HepG2 (cell line): ENCODE data around the gene FGF14. TPM values are rescaled to one million over a fixed set of nuclear protein-coding genes. Genes with fewer than 3 reads are reported as not detected.

Experiments used
- ATAC-seq: fragments of 200-7000 bp; cut with Tn5 transposase; 3 replicates; pipeline ENCODE4 v1.9.1; 2020; ENCODE audit warnings: mild to moderate bottlenecking, moderate library complexity
- BruUV-seq: library from RNA; stranded (reverse); fragments of 400-500 nt; replicated peaks from 2 replicates; lab custom pipeline; 2021; lab: Mats Ljungman, UMichigan
- CTCF ChIA-PET: fragments of 300-600 bp; formaldehyde crosslinking; extraction: SDS; loops from one replicate; lab custom pipeline; 2021; ENCODE audit warnings: low total read pairs, inconsistent platforms, low intra/inter-chr PET ratio; lab: Yijun Ruan, JAX
- POLR2A ChIA-PET: fragments of 350-600 bp; sonication (Branson Sonifier 250); formaldehyde crosslinking; loops from one replicate; lab custom pipeline; 2020; ENCODE audit warnings: antibody characterized with exemption, inconsistent platforms; lab: Yijun Ruan, JAX
- DNase-seq: peaks from one replicate; pipeline ENCODE4 v3.0.0-alpha.2; 2015; ENCODE audit warnings: low spot score
- FAIRE-seq: peaks from 3 replicates; lab custom pipeline; 2011; peaks lifted over from hg19 to GRCh38; lab: Jason Lieb, UNC
- H2AFZ ChIP-seq: one replicate; pipeline ENCODE4 v1.6.1; 2011; ENCODE audit warnings: low read length, inconsistent platforms
- H3K27ac ChIP-seq: fragments of 300-600 bp; 3 replicates; pipeline ENCODE4 v1.8.0; 2011; ENCODE audit warnings: mixed run types, mild to moderate bottlenecking, mixed read lengths, low read length, inconsistent platforms; ENCODE audit not compliant: insufficient read depth; ENCODE audit errors: extremely low read length
- H3K27me3 ChIP-seq, 2 experiments: fragments of 200-600 bp in 1 of 2; 2 replicates in 1 of 2; 3 replicates in 1 of 2; pipeline versions ENCODE4 v1.6.0 to v1.8.0; 2011; ENCODE audit warnings: low read length in 2 of 2, mild to moderate bottlenecking in 2 of 2, moderate library complexity in 2 of 2, inconsistent platforms in 1 of 2; ENCODE audit not compliant: insufficient read depth in 2 of 2, control insufficient read depth in 1 of 2
- H3K36me3 ChIP-seq, 2 experiments: fragments of 200-600 bp in 1 of 2; replicated peaks in 1 of 2; 2 replicates in 1 of 2; 3 replicates in 1 of 2; pipeline versions ENCODE4 v1.5.1 to v1.8.0; 2011; ENCODE audit warnings: low read length in 2 of 2, inconsistent platforms in 1 of 2; ENCODE audit not compliant: insufficient read depth in 2 of 2, control insufficient read depth in 1 of 2
- H3K4me1 ChIP-seq: 2 replicates; pipeline ENCODE4 v1.5.1; 2012; ENCODE audit warnings: low read length, inconsistent platforms; ENCODE audit not compliant: insufficient read depth
- H3K4me2 ChIP-seq: 2 replicates; pipeline ENCODE4 v1.6.0; 2011; ENCODE audit warnings: low read depth, low read length, inconsistent platforms
- H3K4me3 ChIP-seq, 3 experiments: fragments of 200-600 bp in 1 of 3; sonication (generic), shearing (Covaris generic) in 1 of 3; replicated peaks in 1 of 3; 2 replicates each; pipeline ENCODE4 v1.5.1; 2011 to 2016; ENCODE audit warnings: low read length in 3 of 3, inconsistent platforms in 2 of 3, low read depth in 2 of 3, mild to moderate bottlenecking in 2 of 3, control low read depth in 1 of 3, mixed read lengths in 1 of 3; ENCODE audit not compliant: insufficient read depth in 1 of 3
- H3K79me2 ChIP-seq: one replicate; pipeline ENCODE4 v1.6.1; 2011; ENCODE audit warnings: low read length, inconsistent platforms; ENCODE audit not compliant: insufficient read depth
- H3K9ac ChIP-seq: 2 replicates; pipeline ENCODE4 v1.6.0; 2011; ENCODE audit warnings: mild to moderate bottlenecking, low read depth, low read length, inconsistent platforms; ENCODE audit not compliant: insufficient read depth
- H3K9me3 ChIP-seq: 2 replicates; pipeline ENCODE4 v1.5.1; 2012; ENCODE audit warnings: mild to moderate bottlenecking, low read length
- H4K20me1 ChIP-seq: 2 replicates; pipeline ENCODE4 v1.6.0; 2011; ENCODE audit warnings: inconsistent platforms, mild to moderate bottlenecking, low read length, moderate library complexity; ENCODE audit not compliant: insufficient read depth
- BORCS8-MEF2B ChIP-seq: sonication (generic); formaldehyde crosslinking; IDR thresholded peaks from 2 replicates; pipeline ENCODE4 v1.8.0; 2022; ENCODE audit warnings: mild to moderate bottlenecking, missing genetic modification reagents
- KLF16 ChIP-seq, 2 experiments: sonication (generic) in 1 of 2; formaldehyde crosslinking in 1 of 2; IDR thresholded peaks; 2 replicates each; pipeline versions ENCODE4 v1.6.1 to v1.8.0; 2016 to 2023; ENCODE audit warnings: missing genetic modification reagents in 2 of 2, missing compliant biosample characterization in 1 of 2
- MEF2D ChIP-seq: sonication (generic); formaldehyde crosslinking; IDR thresholded peaks from 2 replicates; pipeline ENCODE4 v1.5.1; 2020; ENCODE audit warnings: mild to moderate bottlenecking, missing genetic modification reagents
- ZNF337 ChIP-seq: sonication (generic); formaldehyde crosslinking; IDR thresholded peaks from 2 replicates; pipeline ENCODE4 v1.5.1; 2020; ENCODE audit warnings: missing genetic modification reagents, low read depth, mild to moderate bottlenecking, borderline replicate concordance
- ZNF572 ChIP-seq: sonication (generic); formaldehyde crosslinking; IDR thresholded peaks from 2 replicates; pipeline ENCODE4 v1.5.1; 2020; ENCODE audit warnings: mild to moderate bottlenecking, missing genetic modification reagents
- ZSCAN25 ChIP-seq: sonication (generic); formaldehyde crosslinking; IDR thresholded peaks from 2 replicates; pipeline ENCODE4 v1.8.0; 2022; ENCODE audit warnings: mild to moderate bottlenecking, missing genetic modification reagents
- in situ Hi-C: cut with HindIII; loops from 2 replicates; pipeline ENCODE4 v1.10.0; 2017; ENCODE audit warnings: low pct_unique_long_range_greater_than_20kb; ENCODE audit not compliant: extremely low pct_ligation_motif_present
- intact Hi-C: fragments of 100-400 bp; cut with micrococcal nuclease; formaldehyde crosslinking; loops from one replicate; pipeline ENCODE4 v1.10.0; 2022; ENCODE audit not compliant: unreplicated experiment
- polyA plus RNA-seq, 8 experiments: library from polyadenylated mRNA; depleted of rRNA in 3 of 8; stranded (reverse) in 7 of 8; unstranded in 1 of 8; fragments of >200 nt; fragmentation: Illumina TruSeq in 4 of 8; extraction: Trizol in 4 of 8; gene quantifications; 2 replicates each; pipeline versions ENCODE4 v1.2.1 to v1.2.3, GENCODE V29; 2011 to 2016; ENCODE audit warnings: low read depth in 4 of 8, missing spikeins in 1 of 8, mixed read lengths in 1 of 8; ENCODE audit not compliant: insufficient read depth in 1 of 8
- total RNA-seq, 5 experiments: library from RNA; depleted of rRNA; stranded (reverse); fragments of >200 nt; fragmentation: Illumina TruSeq; extraction: Trizol; gene quantifications; 2 replicates each; pipeline ENCODE4 v1.2.3, GENCODE V29; 2016; ENCODE audit warnings: low read depth in 1 of 5
- TF ChIP-seq, protein P1 (sequence below): sonication (generic); formaldehyde crosslinking; IDR thresholded peaks from 2 replicates; pipeline ENCODE4 v1.8.1; 2022; ENCODE audit warnings: mild to moderate bottlenecking, missing genetic modification reagents
- TF ChIP-seq, protein P2 (sequence below): sonication (generic); formaldehyde crosslinking; IDR thresholded peaks from 2 replicates; pipeline ENCODE4 v1.5.0; 2020; ENCODE audit warnings: mild to moderate bottlenecking, missing genetic modification reagents, borderline replicate concordance

The FGF14 gene
- total and polyA plus RNA-seq, 2 of the 13 experiments (the other 11 are each of a cell fraction or from before 2014, with no cell fraction given) = not detected

- Histone ChIP-seq H3K4me3 (no peak overlapping the region), H3K27ac (no peak overlapping the region), H3K4me1 (no peaks in the 10 kb centered on the region), H3K79me2 (no peaks in the 10 kb centered on the region), H3K27me3 (no peaks in the 10 kb centered on the region; a peak in 1 of 5 replicates), H2AFZ (no peak overlapping the region), H3K4me2 (no peak overlapping the region), H3K9ac (no peak overlapping the region), H3K9me3 (no peaks in the 10 kb centered on the region), H4K20me1 (no peaks in the 10 kb centered on the region), H3K36me3 (no peaks in the 10 kb centered on the region)
- FAIRE-seq (no peak), DNase-seq (no peak), ATAC-seq (no peak)
- ChIA-PET CTCF (no interaction called here), POLR2A (no interaction called here)
- BruUV-seq = no TSS peak
- in situ Hi-C loops (no loop called here), intact Hi-C loops (no loop called here)
- TF ChIP-seq KLF16 (CRISPR knock-in tag; IDR thresholded peaks at IDR 0.05) = no peak
- TF ChIP-seq ZNF337 (CRISPR knock-in tag) = no peak
- TF ChIP-seq ZSCAN25 (CRISPR knock-in tag) = no peak
- TF ChIP-seq ZNF572 (CRISPR knock-in tag) = no peak
- TF ChIP-seq, protein P1, sequence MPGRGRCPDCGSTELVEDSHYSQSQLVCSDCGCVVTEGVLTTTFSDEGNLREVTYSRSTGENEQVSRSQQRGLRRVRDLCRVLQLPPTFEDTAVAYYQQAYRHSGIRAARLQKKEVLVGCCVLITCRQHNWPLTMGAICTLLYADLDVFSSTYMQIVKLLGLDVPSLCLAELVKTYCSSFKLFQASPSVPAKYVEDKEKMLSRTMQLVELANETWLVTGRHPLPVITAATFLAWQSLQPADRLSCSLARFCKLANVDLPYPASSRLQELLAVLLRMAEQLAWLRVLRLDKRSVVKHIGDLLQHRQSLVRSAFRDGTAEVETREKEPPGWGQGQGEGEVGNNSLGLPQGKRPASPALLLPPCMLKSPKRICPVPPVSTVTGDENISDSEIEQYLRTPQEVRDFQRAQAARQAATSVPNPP (CRISPR knock-in tag) = no peak
- TF ChIP-seq BORCS8-MEF2B (CRISPR knock-in tag) = no peak
- TF ChIP-seq MEF2D (CRISPR knock-in tag) = no peak
- TF ChIP-seq, protein P2, sequence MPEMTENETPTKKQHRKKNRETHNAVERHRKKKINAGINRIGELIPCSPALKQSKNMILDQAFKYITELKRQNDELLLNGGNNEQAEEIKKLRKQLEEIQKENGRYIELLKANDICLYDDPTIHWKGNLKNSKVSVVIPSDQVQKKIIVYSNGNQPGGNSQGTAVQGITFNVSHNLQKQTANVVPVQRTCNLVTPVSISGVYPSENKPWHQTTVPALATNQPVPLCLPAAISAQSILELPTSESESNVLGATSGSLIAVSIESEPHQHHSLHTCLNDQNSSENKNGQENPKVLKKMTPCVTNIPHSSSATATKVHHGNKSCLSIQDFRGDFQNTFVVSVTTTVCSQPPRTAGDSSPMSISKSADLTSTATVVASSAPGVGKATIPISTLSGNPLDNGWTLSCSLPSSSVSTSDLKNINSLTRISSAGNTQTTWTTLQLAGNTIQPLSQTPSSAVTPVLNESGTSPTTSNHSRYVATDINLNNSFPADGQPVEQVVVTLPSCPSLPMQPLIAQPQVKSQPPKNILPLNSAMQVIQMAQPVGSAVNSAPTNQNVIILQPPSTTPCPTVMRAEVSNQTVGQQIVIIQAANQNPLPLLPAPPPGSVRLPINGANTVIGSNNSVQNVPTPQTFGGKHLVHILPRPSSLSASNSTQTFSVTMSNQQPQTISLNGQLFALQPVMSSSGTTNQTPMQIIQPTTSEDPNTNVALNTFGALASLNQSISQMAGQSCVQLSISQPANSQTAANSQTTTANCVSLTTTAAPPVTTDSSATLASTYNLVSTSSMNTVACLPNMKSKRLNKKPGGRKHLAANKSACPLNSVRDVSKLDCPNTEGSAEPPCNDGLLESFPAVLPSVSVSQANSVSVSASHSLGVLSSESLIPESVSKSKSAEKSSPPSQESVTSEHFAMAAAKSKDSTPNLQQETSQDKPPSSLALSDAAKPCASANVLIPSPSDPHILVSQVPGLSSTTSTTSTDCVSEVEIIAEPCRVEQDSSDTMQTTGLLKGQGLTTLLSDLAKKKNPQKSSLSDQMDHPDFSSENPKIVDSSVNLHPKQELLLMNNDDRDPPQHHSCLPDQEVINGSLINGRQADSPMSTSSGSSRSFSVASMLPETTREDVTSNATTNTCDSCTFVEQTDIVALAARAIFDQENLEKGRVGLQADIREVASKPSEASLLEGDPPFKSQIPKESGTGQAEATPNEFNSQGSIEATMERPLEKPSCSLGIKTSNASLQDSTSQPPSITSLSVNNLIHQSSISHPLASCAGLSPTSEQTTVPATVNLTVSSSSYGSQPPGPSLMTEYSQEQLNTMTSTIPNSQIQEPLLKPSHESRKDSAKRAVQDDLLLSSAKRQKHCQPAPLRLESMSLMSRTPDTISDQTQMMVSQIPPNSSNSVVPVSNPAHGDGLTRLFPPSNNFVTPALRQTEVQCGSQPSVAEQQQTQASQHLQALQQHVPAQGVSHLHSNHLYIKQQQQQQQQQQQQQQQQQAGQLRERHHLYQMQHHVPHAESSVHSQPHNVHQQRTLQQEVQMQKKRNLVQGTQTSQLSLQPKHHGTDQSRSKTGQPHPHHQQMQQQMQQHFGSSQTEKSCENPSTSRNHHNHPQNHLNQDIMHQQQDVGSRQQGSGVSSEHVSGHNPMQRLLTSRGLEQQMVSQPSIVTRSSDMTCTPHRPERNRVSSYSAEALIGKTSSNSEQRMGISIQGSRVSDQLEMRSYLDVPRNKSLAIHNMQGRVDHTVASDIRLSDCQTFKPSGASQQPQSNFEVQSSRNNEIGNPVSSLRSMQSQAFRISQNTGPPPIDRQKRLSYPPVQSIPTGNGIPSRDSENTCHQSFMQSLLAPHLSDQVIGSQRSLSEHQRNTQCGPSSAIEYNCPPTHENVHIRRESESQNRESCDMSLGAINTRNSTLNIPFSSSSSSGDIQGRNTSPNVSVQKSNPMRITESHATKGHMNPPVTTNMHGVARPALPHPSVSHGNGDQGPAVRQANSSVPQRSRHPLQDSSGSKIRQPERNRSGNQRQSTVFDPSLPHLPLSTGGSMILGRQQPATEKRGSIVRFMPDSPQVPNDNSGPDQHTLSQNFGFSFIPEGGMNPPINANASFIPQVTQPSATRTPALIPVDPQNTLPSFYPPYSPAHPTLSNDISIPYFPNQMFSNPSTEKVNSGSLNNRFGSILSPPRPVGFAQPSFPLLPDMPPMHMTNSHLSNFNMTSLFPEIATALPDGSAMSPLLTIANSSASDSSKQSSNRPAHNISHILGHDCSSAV (CRISPR knock-in tag) = no peak
Observed at GRCh38 chr13:101681834-101682233, 720.0 kb downstream of the FGF14 start.
